Activated naive CD4-positive, alpha-beta T cell treated with anti-CD3 and anti-CD28 coated beads for 36 hours (primary cell): ENCODE results near the gene IMMP2L. TPM values are rescaled to one million over a fixed set of nuclear protein-coding genes. Genes with fewer than 3 reads are reported as not detected.

ENCODE experiments used
- CTCF ChIA-PET: fragments of 350-600 bp; sonication (Branson Sonifier 250); formaldehyde crosslinking; loops from one replicate; lab custom pipeline; 2021; ENCODE audit warnings: antibody characterized with exemption; lab: Charles Lee
- DNase-seq: peaks from one replicate; pipeline ENCODE4 v3.0.0-alpha.2; 2020
- H3K27ac Mint-ChIP-seq: one replicate; pipeline ENCODE4 v1.8.0; 2021; ENCODE audit warnings: mild to moderate bottlenecking, mixed read lengths
- H3K27me3 Mint-ChIP-seq: one replicate; pipeline ENCODE4 v1.8.0; 2021; ENCODE audit warnings: low read depth, mixed read lengths
- H3K36me3 Mint-ChIP-seq: one replicate; pipeline ENCODE4 v1.8.0; 2021; ENCODE audit warnings: low read depth, mixed read lengths
- H3K4me1 Mint-ChIP-seq: one replicate; pipeline ENCODE4 v1.8.0; 2021; ENCODE audit warnings: low read depth, mixed read lengths
- H3K4me3 Mint-ChIP-seq: one replicate; pipeline ENCODE4 v1.8.0; 2021; ENCODE audit warnings: mild to moderate bottlenecking, moderate library complexity, mixed read lengths
- H3K9me3 Mint-ChIP-seq: one replicate; pipeline ENCODE4 v1.8.0; 2021; ENCODE audit warnings: mixed read lengths
- intact Hi-C: fragments of 100-400 bp; cut with micrococcal nuclease; formaldehyde crosslinking; loops from one replicate; pipeline ENCODE4 v1.15.1; 2023
- total RNA-seq, 2 experiments: library from RNA; stranded (reverse); gene quantifications; one replicate each; pipeline ENCODE4 v1.2.3, GENCODE V29; 2021

The IMMP2L gene
- total RNA-seq, 2 experiments from 2014 or later: 24.4 to 26.6 TPM

- CTCF ChIA-PET: no interaction called here
- no peak for DNase-seq
- Mint-ChIP-seq H3K9me3 (no peaks in the 10 kb centered on the region), H3K4me1 (peaks cover 7% of the 10 kb centered on the region), H3K4me3 (no peak overlapping the region), H3K27ac (no peak overlapping the region), H3K27me3 (no peaks in the 10 kb centered on the region), H3K36me3 (peaks cover 4% of the 10 kb centered on the region)
- intact Hi-C loops: no loop called here
These were observed 333.0 kb downstream of the IMMP2L start for GRCh38 chr7:111229181-111229740.

GRCh38 chr7:111228437-111228836 is 333.9 kb downstream of the IMMP2L start:
- Mint-ChIP-seq H3K4me3 (no peak overlapping the region), H3K9me3 (no peaks in the 10 kb centered on the region), H3K4me1 (peaks cover 7% of the 10 kb centered on the region), H3K36me3 (peaks cover 4% of the 10 kb centered on the region), H3K27ac (no peak overlapping the region), H3K27me3 (no peaks in the 10 kb centered on the region)
- intact Hi-C loops: no loop called here
- DNase-seq: no peak
- CTCF ChIA-PET: no interaction called here

GRCh38 chr7:111226800-111227199 is 335.5 kb downstream of the IMMP2L start:
- no peaks in the 10 kb centered on the region for H3K4me1 Mint-ChIP-seq
- H3K4me3 Mint-ChIP-seq: no peak overlapping the region
- H3K36me3 Mint-ChIP-seq: peaks cover 4% of the 10 kb centered on the region
- no peak overlapping the region for H3K27ac Mint-ChIP-seq
- H3K27me3 Mint-ChIP-seq: no peaks in the 10 kb centered on the region
- intact Hi-C loops: no loop called here
- H3K9me3 Mint-ChIP-seq: no peaks in the 10 kb centered on the region
- DNase-seq: no peak
- CTCF ChIA-PET: no interaction called here

- H3K36me3 Mint-ChIP-seq: peaks cover under 1% of the 10 kb centered on the region
- no peaks in the 10 kb centered on the region for H3K4me1 Mint-ChIP-seq
- intact Hi-C loops: no loop called here
- DNase-seq: no peak
- H3K27ac Mint-ChIP-seq: no peak overlapping the region
- H3K9me3 Mint-ChIP-seq: no peaks in the 10 kb centered on the region
- H3K4me3 Mint-ChIP-seq: no peak overlapping the region
- no peaks in the 10 kb centered on the region for H3K27me3 Mint-ChIP-seq
- CTCF ChIA-PET: no interaction called here
These were observed 337.7 kb downstream of the IMMP2L start for GRCh38 chr7:111224354-111225231.

GRCh38 chr7:111223802-111224253 is 338.5 kb downstream of the IMMP2L start:
- no peak for DNase-seq
- Mint-ChIP-seq H3K4me3 (no peak overlapping the region), H3K9me3 (no peaks in the 10 kb centered on the region), H3K36me3 (no peaks in the 10 kb centered on the region), H3K4me1 (no peaks in the 10 kb centered on the region), H3K27me3 (no peaks in the 10 kb centered on the region), H3K27ac (no peak overlapping the region)
- intact Hi-C loops: no loop called here
- CTCF ChIA-PET: no interaction called here

GRCh38 chr7:111215550-111215949 is 346.7 kb downstream of the IMMP2L start:
- H3K36me3 Mint-ChIP-seq: peaks cover 9% of the 10 kb centered on the region
- intact Hi-C loops: no loop called here
- CTCF ChIA-PET: no interaction called here
- H3K9me3 Mint-ChIP-seq: no peaks in the 10 kb centered on the region
- H3K4me3 Mint-ChIP-seq: no peak overlapping the region
- no peak for DNase-seq
- peaks cover 15% of the 10 kb centered on the region for H3K4me1 Mint-ChIP-seq
- H3K27ac Mint-ChIP-seq: no peak overlapping the region
- no peaks in the 10 kb centered on the region for H3K27me3 Mint-ChIP-seq

GRCh38 chr7:111212857-111213523 is 349.3 kb downstream of the IMMP2L start:
- no peaks in the 10 kb centered on the region for H3K9me3 Mint-ChIP-seq
- no peaks in the 10 kb centered on the region for H3K27me3 Mint-ChIP-seq
- intact Hi-C loops: no loop called here
- DNase-seq: no peak
- H3K4me3 Mint-ChIP-seq: no peak overlapping the region
- CTCF ChIA-PET: no interaction called here
- no peak overlapping the region for H3K27ac Mint-ChIP-seq
- H3K36me3 Mint-ChIP-seq: peaks cover 13% of the 10 kb centered on the region
- H3K4me1 Mint-ChIP-seq: peaks cover 15% of the 10 kb centered on the region

- Mint-ChIP-seq H3K9me3 (no peaks in the 10 kb centered on the region), H3K27me3 (no peaks in the 10 kb centered on the region), H3K27ac (no peak overlapping the region), H3K4me1 (peaks cover 14% of the 10 kb centered on the region), H3K4me3 (no peak overlapping the region), H3K36me3 (peaks cover 13% of the 10 kb centered on the region)
- CTCF ChIA-PET: no interaction called here
- intact Hi-C loops: no loop called here
- no peak for DNase-seq
These were observed 351.3 kb downstream of the IMMP2L start for GRCh38 chr7:111210996-111211395.

GRCh38 chr7:111210043-111210442 is 352.2 kb downstream of the IMMP2L start:
- intact Hi-C loops: no loop called here
- Mint-ChIP-seq H3K4me1 (peaks cover 5% of the 10 kb centered on the region), H3K27me3 (no peaks in the 10 kb centered on the region), H3K9me3 (no peaks in the 10 kb centered on the region), H3K4me3 (no peak overlapping the region), H3K27ac (no peak overlapping the region), H3K36me3 (peaks cover 13% of the 10 kb centered on the region)
- no peak for DNase-seq
- CTCF ChIA-PET: no interaction called here

GRCh38 chr7:111205251-111205650 is 357.0 kb downstream of the IMMP2L start:
- Mint-ChIP-seq H3K27ac (no peak overlapping the region), H3K9me3 (peaks cover 4% of the 10 kb centered on the region), H3K36me3 (peaks cover 11% of the 10 kb centered on the region), H3K4me1 (no peaks in the 10 kb centered on the region), H3K27me3 (no peaks in the 10 kb centered on the region), H3K4me3 (no peak overlapping the region)
- no peak for DNase-seq
- CTCF ChIA-PET: no interaction called here
- intact Hi-C loops: no loop called here

- DNase-seq: no peak
- H3K9me3 Mint-ChIP-seq: peaks cover 4% of the 10 kb centered on the region
- H3K27me3 Mint-ChIP-seq: no peaks in the 10 kb centered on the region
- CTCF ChIA-PET: no interaction called here
- intact Hi-C loops: no loop called here
- H3K4me1 Mint-ChIP-seq: peaks cover 7% of the 10 kb centered on the region
- no peak overlapping the region for H3K27ac Mint-ChIP-seq
- H3K36me3 Mint-ChIP-seq: peaks cover 10% of the 10 kb centered on the region
- no peak overlapping the region for H3K4me3 Mint-ChIP-seq
These were observed 360.0 kb downstream of the IMMP2L start for GRCh38 chr7:111202321-111202720.

GRCh38 chr7:111199643-111200042 is 362.6 kb downstream of the IMMP2L start:
- Mint-ChIP-seq H3K36me3 (peaks cover 10% of the 10 kb centered on the region), H3K4me1 (peaks cover 7% of the 10 kb centered on the region), H3K9me3 (peaks cover 4% of the 10 kb centered on the region), H3K27ac (no peak overlapping the region), H3K4me3 (no peak overlapping the region), H3K27me3 (no peaks in the 10 kb centered on the region)
- DNase-seq: no peak
- intact Hi-C loops: no loop called here
- CTCF ChIA-PET: no interaction called here
